MCF 10A (cell line): Measurements from ENCODE around the gene PDGFB. TPM values are rescaled to one million over a fixed set of nuclear protein-coding genes. Genes with fewer than 3 reads are reported as not detected.

Experiments
- BruUV-seq: library from RNA; stranded (reverse); fragments of 400-500 nt; replicated peaks from 2 replicates; lab custom pipeline; 2021; lab: Mats Ljungman, UMichigan
- CTCF ChIA-PET: fragments of 300-600 bp; sonication (Branson Sonifier 250); formaldehyde crosslinking; extraction: SDS; loops from one replicate; lab custom pipeline; 2021; ENCODE audit warnings: antibody characterized with exemption, inconsistent platforms; lab: Yijun Ruan, JAX
- POLR2A ChIA-PET: fragments of 300-600, 350-650 bp; sonication (Branson Sonifier 250); formaldehyde crosslinking; extraction: SDS; loops from one replicate; lab custom pipeline; 2020; ENCODE audit warnings: antibody characterized with exemption, inconsistent platforms; lab: Yijun Ruan, JAX
- DNase-seq: peaks from one replicate; pipeline ENCODE4 v3.0.0-alpha.2; 2018; ENCODE audit not compliant: unreplicated experiment
- H3K27ac Mint-ChIP-seq: one replicate; pipeline ENCODE4 v1.8.0; 2022; ENCODE audit warnings: mild to moderate bottlenecking, low read depth, mixed read lengths; ENCODE audit not compliant: unreplicated experiment
- H3K27me3 Mint-ChIP-seq: one replicate; pipeline ENCODE4 v1.8.0; 2022; ENCODE audit warnings: mixed read lengths; ENCODE audit not compliant: insufficient read depth, unreplicated experiment
- H3K36me3 Mint-ChIP-seq: one replicate; pipeline ENCODE4 v1.8.0; 2022; ENCODE audit warnings: mild to moderate bottlenecking, moderate library complexity, mixed read lengths; ENCODE audit not compliant: insufficient read depth, unreplicated experiment
- H3K4me1 Mint-ChIP-seq: one replicate; pipeline ENCODE4 v1.8.0; 2022; ENCODE audit warnings: mixed read lengths; ENCODE audit not compliant: insufficient read depth, unreplicated experiment
- H3K4me3 Mint-ChIP-seq: one replicate; pipeline ENCODE4 v1.8.0; 2022; ENCODE audit warnings: mild to moderate bottlenecking, moderate library complexity, mixed read lengths; ENCODE audit not compliant: unreplicated experiment
- H3K9me3 Mint-ChIP-seq: one replicate; pipeline ENCODE4 v1.8.0; 2022; ENCODE audit warnings: mixed read lengths; ENCODE audit not compliant: unreplicated experiment
- intact Hi-C: fragments of 100-400 bp; cut with micrococcal nuclease; formaldehyde crosslinking; loops from 2 replicates; pipeline ENCODE4 v1.14.1; 2022
- total RNA-seq: library from RNA; stranded (reverse); gene quantifications from 2 replicates; pipeline ENCODE4 v1.2.3, GENCODE V29; 2022
- TF ChIP-seq, protein P1 (sequence below): fragments of 200-600 bp; IDR thresholded peaks from one replicate; pipeline ENCODE4 v1.8.0; 2022; ENCODE audit warnings: antibody characterized with exemption, mild to moderate bottlenecking; ENCODE audit not compliant: unreplicated experiment

PDGFB gene
- total RNA-seq, 1 experiment from 2014 or later: 0.37 TPM

DNA sequence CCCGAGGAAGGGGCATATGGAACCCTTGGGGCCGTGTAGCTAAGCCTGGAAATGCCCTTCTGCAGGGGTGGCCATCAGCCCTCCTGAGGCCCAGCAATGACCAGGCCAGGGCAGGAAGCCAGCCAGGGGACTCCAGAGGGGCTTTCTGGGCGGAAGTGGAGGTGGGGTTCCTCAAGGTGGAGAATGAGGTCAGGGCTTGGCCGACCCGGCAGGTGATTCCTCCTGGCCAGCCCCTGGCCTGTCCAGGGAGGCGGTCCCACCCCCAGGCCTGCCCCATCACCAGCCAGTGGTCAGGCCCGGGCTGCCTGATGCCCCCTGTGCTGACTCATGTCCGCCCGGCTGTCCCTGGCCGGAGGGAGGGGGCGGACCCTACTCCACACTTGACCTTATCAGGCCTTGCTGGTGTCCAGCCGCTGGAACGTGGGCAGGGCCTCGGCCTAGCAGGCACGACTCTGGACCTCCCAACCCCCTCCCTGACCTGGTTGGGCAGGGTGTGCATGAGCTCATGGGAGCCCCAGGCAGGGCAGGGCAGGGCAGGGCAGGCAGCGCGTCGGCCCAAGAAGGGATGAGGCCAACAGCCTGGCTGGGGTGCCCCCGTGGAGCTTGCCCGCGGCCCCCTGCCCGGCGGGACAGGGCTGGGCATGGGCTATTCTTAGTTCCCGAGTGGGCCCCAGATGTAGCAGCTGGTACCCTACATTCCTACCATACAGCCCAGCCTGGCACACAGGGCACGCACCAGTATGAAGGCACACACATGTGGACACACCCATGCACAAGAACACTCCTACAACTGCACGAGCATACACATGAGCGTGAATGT lies 38.8 kb upstream of the PDGFB start:
- DNase-seq: no peak
- Mint-ChIP-seq H3K4me3 (no peak overlapping the region), H3K27ac (no peak overlapping the region), H3K9me3 (no peaks in the 10 kb centered on the region), H3K4me1 (peaks cover 9% of the 10 kb centered on the region), H3K27me3 (no peaks in the 10 kb centered on the region), H3K36me3 (no peaks in the 10 kb centered on the region)
- ChIA-PET CTCF (interaction anchor here (0.6 to 0.7 kb wide), 2 partner anchors 60 to 112 kb away, joined by 3 read pairs; no protein-coding TSS in a partner anchor), POLR2A (interaction anchor here (0.8 to 0.9 kb wide), 2 partner anchors 28 to 31 kb away, joined by 3 to 4 read pairs; no protein-coding TSS in a partner anchor)
- intact Hi-C loops: no loop called here
- no TSS peak for BruUV-seq
- TF ChIP-seq, protein P1, sequence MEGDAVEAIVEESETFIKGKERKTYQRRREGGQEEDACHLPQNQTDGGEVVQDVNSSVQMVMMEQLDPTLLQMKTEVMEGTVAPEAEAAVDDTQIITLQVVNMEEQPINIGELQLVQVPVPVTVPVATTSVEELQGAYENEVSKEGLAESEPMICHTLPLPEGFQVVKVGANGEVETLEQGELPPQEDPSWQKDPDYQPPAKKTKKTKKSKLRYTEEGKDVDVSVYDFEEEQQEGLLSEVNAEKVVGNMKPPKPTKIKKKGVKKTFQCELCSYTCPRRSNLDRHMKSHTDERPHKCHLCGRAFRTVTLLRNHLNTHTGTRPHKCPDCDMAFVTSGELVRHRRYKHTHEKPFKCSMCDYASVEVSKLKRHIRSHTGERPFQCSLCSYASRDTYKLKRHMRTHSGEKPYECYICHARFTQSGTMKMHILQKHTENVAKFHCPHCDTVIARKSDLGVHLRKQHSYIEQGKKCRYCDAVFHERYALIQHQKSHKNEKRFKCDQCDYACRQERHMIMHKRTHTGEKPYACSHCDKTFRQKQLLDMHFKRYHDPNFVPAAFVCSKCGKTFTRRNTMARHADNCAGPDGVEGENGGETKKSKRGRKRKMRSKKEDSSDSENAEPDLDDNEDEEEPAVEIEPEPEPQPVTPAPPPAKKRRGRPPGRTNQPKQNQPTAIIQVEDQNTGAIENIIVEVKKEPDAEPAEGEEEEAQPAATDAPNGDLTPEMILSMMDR: no peak

DNA sequence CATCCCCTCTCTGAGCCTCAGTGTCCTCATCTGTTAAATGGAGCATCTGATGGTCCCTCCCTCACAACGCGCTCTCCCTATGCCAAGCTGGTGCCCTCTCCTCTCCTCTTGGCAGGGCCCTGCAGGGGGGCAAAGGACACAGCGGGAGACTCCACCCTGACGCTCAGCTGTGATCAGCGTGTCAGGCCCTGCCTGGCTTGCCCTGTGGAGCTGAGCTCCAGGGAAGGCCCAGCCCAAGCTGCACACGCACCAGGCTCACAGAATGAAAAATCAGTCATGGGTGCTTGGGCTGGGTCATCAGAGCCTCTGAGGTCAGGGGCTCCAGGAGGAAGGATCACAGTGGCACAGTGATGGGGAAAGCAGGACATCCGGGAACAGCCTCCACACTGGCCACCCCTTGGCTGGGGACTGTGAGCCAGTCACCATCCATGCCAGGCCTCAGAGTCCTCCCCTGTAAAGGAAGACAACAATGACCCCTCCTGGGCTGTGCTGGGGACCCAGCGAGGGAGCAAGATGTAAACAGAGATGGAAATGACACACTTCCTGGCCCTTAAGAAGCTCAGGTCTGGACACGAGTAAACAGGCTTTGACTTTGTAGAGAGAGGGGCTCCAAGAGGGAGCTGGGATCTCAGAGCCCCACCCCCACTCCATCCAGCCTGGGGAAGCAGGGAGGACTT lies 38.0 kb upstream of the PDGFB start:
- no TSS peak for BruUV-seq
- TF ChIP-seq, protein P1: no peak
- POLR2A ChIA-PET: no interaction called here
- intact Hi-C loops: no loop called here
- Mint-ChIP-seq H3K4me3 (no peak overlapping the region), H3K27ac (no peak overlapping the region), H3K36me3 (no peaks in the 10 kb centered on the region), H3K27me3 (no peaks in the 10 kb centered on the region), H3K4me1 (peaks cover 9% of the 10 kb centered on the region), H3K9me3 (no peaks in the 10 kb centered on the region)
- CTCF ChIA-PET: interaction anchor here (0.7 kb wide), 1 partner anchor 112 kb away, joined by 3 read pairs; no protein-coding TSS in a partner anchor
- no peak for DNase-seq

DNA sequence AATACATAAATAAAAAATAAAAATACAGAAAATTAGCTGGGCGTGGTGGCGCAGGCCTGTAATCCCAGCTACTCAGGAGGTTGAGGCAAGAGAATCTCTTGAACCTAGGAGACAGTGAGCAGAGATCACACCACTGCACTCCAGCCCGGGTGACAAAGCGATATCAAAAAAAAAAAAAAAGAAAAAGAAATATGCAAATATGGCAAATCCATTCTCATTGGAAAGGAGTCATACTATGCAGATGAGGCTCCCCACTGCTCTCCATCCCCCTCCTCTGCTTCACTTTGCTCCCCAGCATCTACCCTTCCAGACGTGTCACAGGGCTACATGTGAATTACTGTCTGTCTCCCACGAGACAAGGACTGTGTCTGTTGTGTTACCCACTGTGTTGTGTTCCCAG lies 36.3 kb upstream of the PDGFB start:
- POLR2A ChIA-PET: interaction anchor here (0.6 kb wide), 1 partner anchor 65 kb away, joined by 4 read pairs; no protein-coding TSS in a partner anchor
- Mint-ChIP-seq H3K4me3 (no peak overlapping the region), H3K36me3 (no peaks in the 10 kb centered on the region), H3K9me3 (no peaks in the 10 kb centered on the region), H3K27me3 (no peaks in the 10 kb centered on the region), H3K27ac (no peak overlapping the region), H3K4me1 (peaks cover 15% of the 10 kb centered on the region)
- TF ChIP-seq, protein P1: no peak
- CTCF ChIA-PET: interaction anchor here (0.7 to 1.3 kb wide), 2 partner anchors 9 to 275 kb away, joined by 3 to 6 read pairs; no protein-coding TSS in a partner anchor
- BruUV-seq: no TSS peak
- DNase-seq: no peak
- intact Hi-C loops: no loop called here

DNA sequence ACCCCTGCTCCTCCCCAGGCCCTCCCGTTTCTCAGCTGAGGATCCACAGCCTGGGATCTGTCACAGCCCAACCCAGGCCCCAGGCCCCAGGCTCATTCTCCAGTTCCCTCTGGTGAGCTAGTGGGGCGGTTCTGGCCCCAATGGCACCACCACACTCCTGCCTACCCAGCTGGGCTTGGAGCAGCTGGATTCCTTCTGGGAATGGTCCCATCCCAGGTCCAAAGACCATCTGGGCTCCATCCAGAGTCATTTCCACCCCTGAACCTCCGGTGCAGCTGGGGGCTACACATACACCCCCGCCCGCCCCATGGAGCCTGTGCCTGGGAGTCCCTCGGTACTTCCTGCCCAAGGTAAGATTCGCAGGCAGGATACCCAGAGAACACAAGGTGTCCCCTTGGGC lies 35.5 kb upstream of the PDGFB start:
- H3K27ac Mint-ChIP-seq: no peak overlapping the region
- ChIA-PET POLR2A (interaction anchor here (0.7 kb wide), 1 partner anchor 440 kb away, joined by 3 read pairs; no protein-coding TSS in a partner anchor), CTCF (interaction anchor here (1.3 kb wide), 1 partner anchor 10 kb away, joined by 3 read pairs; no protein-coding TSS in a partner anchor)
- H3K36me3 Mint-ChIP-seq: no peaks in the 10 kb centered on the region
- H3K27me3 Mint-ChIP-seq: no peaks in the 10 kb centered on the region
- TF ChIP-seq, protein P1: no peak
- peaks cover 15% of the 10 kb centered on the region for H3K4me1 Mint-ChIP-seq
- BruUV-seq: no TSS peak
- no peak for DNase-seq
- H3K4me3 Mint-ChIP-seq: no peak overlapping the region
- no peaks in the 10 kb centered on the region for H3K9me3 Mint-ChIP-seq
- intact Hi-C loops: no loop called here
